NT2/D1 (cell line): ENCODE results near the gene RNF220.

Experiments used
- SUZ12 ChIP-seq: IDR thresholded peaks from 2 replicates; pipeline ENCODE4 v1.6.1; 2011; ENCODE audit not compliant: insufficient read length, insufficient read depth; ENCODE audit errors: extremely low read depth
- YY1 ChIP-seq: IDR thresholded peaks from 2 replicates; pipeline ENCODE4 v1.6.1; 2011; ENCODE audit not compliant: insufficient read length, insufficient read depth
- ZNF274 ChIP-seq: IDR thresholded peaks from 2 replicates; pipeline ENCODE4 v1.6.1; 2011; ENCODE audit warnings: mild to moderate bottlenecking, low read depth, low read length

- TF ChIP-seq SUZ12 = no peak
- no peak for TF ChIP-seq ZNF274
- no peak for TF ChIP-seq YY1
Measured at GRCh38 chr1:44672254-44672955, 267.4 kb downstream of the RNF220 start.
